ENCODE measurements around the gene FBXW7.
"Not testable (repeated sequence)": the region's sequence is repeated elsewhere in the genome, so short reads cannot be mapped to it uniquely, and the experiment has no call there.

FBXW7 gene

GRCh38 chr4:152544533-152544932 is 8.6 kb upstream of the FBXW7 start:
- DNase-seq (ENCODE audit: low read depth, low spot score): not testable (repeated sequence)

GRCh38 chr4:152540941-152541340 is 5.0 kb upstream of the FBXW7 start:
- no peak for DNase-seq (ENCODE audit: low read depth, low spot score)

GRCh38 chr4:152540293-152540674 is 4.4 kb upstream of the FBXW7 start:
- DNase-seq (ENCODE audit: low read depth, low spot score): no peak

GRCh38 chr4:152539556-152540292 is 3.8 kb upstream of the FBXW7 start:
- no peak for DNase-seq (ENCODE audit: low read depth, low spot score)

- DNase-seq (ENCODE audit: low read depth, low spot score): no peak
Observed at GRCh38 chr4:152537881-152538280, 2.0 kb upstream of the FBXW7 start.

- no peak for DNase-seq (ENCODE audit: low read depth, low spot score)
Observed at GRCh38 chr4:152536545-152537182, 772 bp upstream of the FBXW7 start.

GRCh38 chr4:152535360-152535902 is 461 bp downstream of the FBXW7 start:
- no peak for DNase-seq (ENCODE audit: low read depth, low spot score)

- DNase-seq (ENCODE audit: low read depth, low spot score): no peak
Observed at GRCh38 chr4:152534541-152535359, 1.1 kb downstream of the FBXW7 start.

GRCh38 chr4:152531479-152531878 is 4.4 kb downstream of the FBXW7 start:
- DNase-seq (ENCODE audit: low read depth, low spot score): no peak

- no peak for DNase-seq (ENCODE audit: low read depth, low spot score)
Observed at GRCh38 chr4:152530600-152530999, 5.3 kb downstream of the FBXW7 start.

- no peak for DNase-seq (ENCODE audit: low read depth, low spot score)
Observed at GRCh38 chr4:152529880-152530279, 6.0 kb downstream of the FBXW7 start.

- DNase-seq (ENCODE audit: low read depth, low spot score): no peak
Observed at GRCh38 chr4:152528060-152528459, 7.8 kb downstream of the FBXW7 start.

GRCh38 chr4:152525878-152526277 is 10.0 kb downstream of the FBXW7 start:
- no peak for DNase-seq (ENCODE audit: low read depth, low spot score)

- no peak for DNase-seq (ENCODE audit: low read depth, low spot score)
Observed at GRCh38 chr4:152524427-152524826, 11.5 kb downstream of the FBXW7 start.

- DNase-seq (ENCODE audit: low read depth, low spot score): no peak
Observed at GRCh38 chr4:152523731-152524130, 12.2 kb downstream of the FBXW7 start.

- no peak for DNase-seq (ENCODE audit: low read depth, low spot score)
Observed at GRCh38 chr4:152522754-152523153, 13.1 kb downstream of the FBXW7 start.

- no peak for DNase-seq (ENCODE audit: low read depth, low spot score)
Observed at GRCh38 chr4:152522245-152522644, 13.6 kb downstream of the FBXW7 start.

GRCh38 chr4:152516156-152516555 is 19.7 kb downstream of the FBXW7 start:
- no peak for DNase-seq (ENCODE audit: low read depth, low spot score)

GRCh38 chr4:152515678-152516077 is 20.2 kb downstream of the FBXW7 start:
- DNase-seq (ENCODE audit: low read depth, low spot score): no peak

GRCh38 chr4:152514356-152514755 is 21.5 kb downstream of the FBXW7 start:
- no peak for DNase-seq (ENCODE audit: low read depth, low spot score)

- no peak for DNase-seq (ENCODE audit: low read depth, low spot score)
Observed at GRCh38 chr4:152513078-152513477, 22.8 kb downstream of the FBXW7 start.

GRCh38 chr4:152512483-152512882 is 23.4 kb downstream of the FBXW7 start:
- DNase-seq (ENCODE audit: low read depth, low spot score): no peak

Measured in smooth muscle cell of the brain vasculature (primary cell).